Stimulated activated CD8-positive, alpha-beta memory T cell treated with anti-CD3 and anti-CD28 coated beads, Interleukin-2, amount 100 ng/mL, for 1 hour (primary cell): ENCODE results near the gene PAQR4.

Experiments
- DNase-seq, 2 donors: peaks; one replicate each; pipeline ENCODE4 v3.0.0-alpha.2; 2020; ENCODE audit warnings: low read depth in 2 of 2

Gene PAQR4

GRCh38 chr16:2964475-2965336 is 4.4 kb upstream of the PAQR4 start:
- DNase-seq, result no peak

GRCh38 chr16:2966043-2966807 is 2.9 kb upstream of the PAQR4 start:
- DNase-seq, result no peak

- DNase-seq, result no peak
These were observed 2.3 kb upstream of the PAQR4 start for GRCh38 chr16:2966808-2967191.

- DNase-seq, result no peak
These were observed 1.9 kb upstream of the PAQR4 start for GRCh38 chr16:2967211-2967631.

- DNase-seq, result no peak
These were observed 1.4 kb upstream of the PAQR4 start for GRCh38 chr16:2967721-2968161.

GRCh38 chr16:2968368-2968737 is 795 bp upstream of the PAQR4 start:
- no peak for DNase-seq

- DNase-seq, result peak in 1 of 2 donors; percentile 38
These were observed 685 bp downstream of the PAQR4 start for GRCh38 chr16:2969545-2970521.

- no peak for DNase-seq
These were observed 1.4 kb downstream of the PAQR4 start for GRCh38 chr16:2970563-2970962.

GRCh38 chr16:2971134-2971984 is 2.2 kb downstream of the PAQR4 start:
- no peak for DNase-seq

- no peak for DNase-seq
These were observed 3.0 kb downstream of the PAQR4 start for GRCh38 chr16:2971985-2972784.

GRCh38 chr16:2973093-2973492 is 3.9 kb downstream of the PAQR4 start:
- no peak for DNase-seq

GRCh38 chr16:2973605-2974318 is 4.6 kb downstream of the PAQR4 start:
- DNase-seq, result no peak

- no peak for DNase-seq
These were observed 5.3 kb downstream of the PAQR4 start for GRCh38 chr16:2974319-2975056.

GRCh38 chr16:2975161-2975795 is 6.1 kb downstream of the PAQR4 start:
- no peak for DNase-seq

- DNase-seq, result no peak
These were observed 7.1 kb downstream of the PAQR4 start for GRCh38 chr16:2976201-2976600.

- DNase-seq, result no peak
These were observed 7.5 kb downstream of the PAQR4 start for GRCh38 chr16:2976673-2977072.

- DNase-seq, result no peak
These were observed 8.3 kb downstream of the PAQR4 start for GRCh38 chr16:2977440-2977839.

GRCh38 chr16:2979669-2980226 is 10.6 kb downstream of the PAQR4 start:
- DNase-seq, result no peak
